Stimulated activated CD4-positive, alpha-beta T cell treated with anti-CD3 and anti-CD28 coated beads, Interleukin-12 subunit alpha, Interleukin-12 subunit beta, amount 100 ng/mL, for 48 hours (primary cell): ENCODE measurements around the gene ELMO3.

Experiments
- DNase-seq, 3 donors: peaks; one replicate each; pipeline ENCODE4 v3.0.0-alpha.2; 2020; ENCODE audit warnings: low read depth in 2 of 3, low spot score in 1 of 3

The ELMO3 gene

GRCh38 chr16:67163999-67164558 lies 34.9 kb upstream of the ELMO3 start:
- no peak for DNase-seq

GRCh38 chr16:67164599-67165061 lies 34.3 kb upstream of the ELMO3 start, which contains the start of gene HSF4:
HSF4 (plus strand) TSS chr16:67164745; CDS start chr16:67164812, 67 bp downstream.
- no peak for DNase-seq

DNA sequence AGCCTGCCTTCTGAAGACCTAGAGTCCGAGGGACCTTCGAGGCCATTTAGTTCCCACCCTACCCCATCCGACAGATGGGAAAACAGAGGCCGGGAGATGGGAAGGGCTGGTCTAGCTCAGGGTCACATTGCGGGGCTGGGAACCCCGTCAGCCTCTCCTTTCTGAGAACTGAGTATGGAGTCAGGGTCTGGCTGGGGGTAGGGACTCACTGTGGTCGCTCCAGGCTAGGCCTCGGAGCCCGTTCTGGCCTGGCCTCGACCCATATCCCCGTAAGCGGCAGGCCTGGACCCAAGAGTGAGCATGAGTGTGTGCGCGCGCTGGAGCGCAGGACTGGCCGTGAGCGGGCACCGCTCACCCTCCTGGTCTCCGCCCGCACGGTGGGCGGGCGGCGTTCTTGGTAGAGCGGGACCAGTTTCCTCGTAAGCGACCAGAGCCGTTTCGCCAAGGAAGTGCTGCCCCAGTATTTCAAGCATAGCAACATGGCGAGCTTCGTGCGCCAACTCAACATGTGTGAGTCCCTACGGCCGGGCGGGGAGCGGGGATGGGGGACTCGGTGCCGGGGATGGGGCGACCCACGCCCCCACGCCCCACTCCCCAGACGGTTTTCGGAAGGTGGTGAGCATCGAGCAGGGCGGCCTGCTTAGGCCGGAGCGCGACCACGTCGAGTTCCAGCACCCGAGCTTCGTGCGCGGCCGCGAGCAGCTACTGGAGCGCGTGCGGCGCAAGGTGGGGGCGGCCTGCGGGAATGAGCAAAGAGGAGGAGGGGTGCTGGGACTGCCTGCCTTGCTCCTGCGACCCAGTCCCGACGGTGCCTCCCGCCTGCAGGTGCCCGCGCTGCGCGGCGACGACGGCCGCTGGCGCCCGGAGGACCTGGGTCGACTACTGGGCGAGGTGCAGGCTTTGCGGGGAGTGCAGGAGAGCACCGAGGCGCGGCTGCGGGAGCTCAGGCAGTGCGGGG lies 33.5 kb upstream of the ELMO3 start:
- DNase-seq: no peak

GRCh38 chr16:67166110-67166547 lies 32.8 kb upstream of the ELMO3 start:
- no peak for DNase-seq

- DNase-seq: no peak
Observed at GRCh38 chr16:67166598-67167168, 32.2 kb upstream of the ELMO3 start.

DNA sequence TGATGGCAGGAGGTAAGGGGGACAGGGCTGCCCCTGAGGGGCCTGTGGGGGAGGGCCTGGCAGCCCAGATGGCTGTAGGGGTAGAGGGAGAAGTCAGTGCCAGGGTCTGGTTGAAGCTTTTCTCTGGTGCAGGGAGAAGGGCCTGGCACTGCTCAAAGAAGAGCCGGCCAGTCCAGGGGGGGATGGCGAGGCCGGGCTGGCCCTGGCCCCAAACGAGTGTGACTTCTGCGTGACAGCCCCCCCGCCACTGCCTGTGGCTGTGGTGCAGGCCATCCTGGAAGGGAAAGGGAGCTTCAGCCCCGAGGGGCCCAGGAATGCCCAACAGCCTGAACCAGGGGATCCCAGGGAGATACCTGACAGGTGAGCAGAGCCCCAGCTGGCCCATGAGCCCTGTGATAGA lies 31.3 kb upstream of the ELMO3 start:
- no peak for DNase-seq

DNA sequence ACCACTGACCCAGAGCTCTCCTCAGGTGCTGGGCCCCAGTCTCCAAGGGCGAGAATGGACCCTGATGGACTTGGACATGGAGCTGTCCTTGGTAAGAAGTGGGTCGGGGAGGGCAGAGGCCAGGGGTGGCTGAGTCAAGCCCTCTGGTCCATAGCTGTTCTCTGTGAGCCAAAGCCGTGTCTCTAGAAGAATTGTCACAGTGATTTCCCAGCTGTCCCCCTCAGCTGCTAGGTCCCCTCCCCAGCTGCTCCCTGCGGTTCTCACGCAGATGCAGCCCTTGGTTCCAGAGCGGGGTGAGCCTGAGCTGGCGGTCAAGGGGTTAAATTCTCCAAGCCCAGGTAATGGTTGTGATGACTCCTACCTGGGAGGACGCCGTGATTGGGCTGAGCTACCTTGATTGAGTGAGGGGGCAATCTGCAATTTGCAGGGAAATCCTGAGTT lies 29.9 kb upstream of the ELMO3 start:
- DNase-seq: no peak

GRCh38 chr16:67169642-67170167 lies 29.2 kb upstream of the ELMO3 start:
- DNase-seq: no peak

- no peak for DNase-seq
Observed at GRCh38 chr16:67170168-67170948, 28.6 kb upstream of the ELMO3 start, which contains the start of gene NOL3. NOL3 (plus strand) TSS chr16:67170538.

- no peak for DNase-seq
Observed at GRCh38 chr16:67170949-67171649, 27.8 kb upstream of the ELMO3 start.

DNA sequence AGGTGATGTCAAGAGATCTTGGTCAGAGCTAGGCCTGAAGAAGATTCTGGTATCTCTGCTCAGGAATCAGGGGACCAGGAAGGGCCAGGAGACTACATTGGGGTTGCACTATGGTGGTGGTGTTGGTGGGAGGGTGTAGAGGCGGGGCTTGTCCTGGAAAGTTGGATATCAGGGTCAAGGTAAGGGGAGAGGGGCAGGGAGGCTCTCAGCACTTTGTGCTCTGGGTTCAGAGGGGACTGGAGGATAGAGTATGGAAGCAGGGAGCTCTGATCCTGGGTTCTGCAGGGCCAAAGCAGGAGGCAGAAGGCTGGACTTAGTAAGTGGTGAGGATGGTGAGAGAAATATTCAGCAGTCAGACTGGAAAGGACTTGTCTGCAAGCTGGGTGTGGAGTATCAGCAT lies 25.6 kb upstream of the ELMO3 start:
- no peak for DNase-seq

DNA sequence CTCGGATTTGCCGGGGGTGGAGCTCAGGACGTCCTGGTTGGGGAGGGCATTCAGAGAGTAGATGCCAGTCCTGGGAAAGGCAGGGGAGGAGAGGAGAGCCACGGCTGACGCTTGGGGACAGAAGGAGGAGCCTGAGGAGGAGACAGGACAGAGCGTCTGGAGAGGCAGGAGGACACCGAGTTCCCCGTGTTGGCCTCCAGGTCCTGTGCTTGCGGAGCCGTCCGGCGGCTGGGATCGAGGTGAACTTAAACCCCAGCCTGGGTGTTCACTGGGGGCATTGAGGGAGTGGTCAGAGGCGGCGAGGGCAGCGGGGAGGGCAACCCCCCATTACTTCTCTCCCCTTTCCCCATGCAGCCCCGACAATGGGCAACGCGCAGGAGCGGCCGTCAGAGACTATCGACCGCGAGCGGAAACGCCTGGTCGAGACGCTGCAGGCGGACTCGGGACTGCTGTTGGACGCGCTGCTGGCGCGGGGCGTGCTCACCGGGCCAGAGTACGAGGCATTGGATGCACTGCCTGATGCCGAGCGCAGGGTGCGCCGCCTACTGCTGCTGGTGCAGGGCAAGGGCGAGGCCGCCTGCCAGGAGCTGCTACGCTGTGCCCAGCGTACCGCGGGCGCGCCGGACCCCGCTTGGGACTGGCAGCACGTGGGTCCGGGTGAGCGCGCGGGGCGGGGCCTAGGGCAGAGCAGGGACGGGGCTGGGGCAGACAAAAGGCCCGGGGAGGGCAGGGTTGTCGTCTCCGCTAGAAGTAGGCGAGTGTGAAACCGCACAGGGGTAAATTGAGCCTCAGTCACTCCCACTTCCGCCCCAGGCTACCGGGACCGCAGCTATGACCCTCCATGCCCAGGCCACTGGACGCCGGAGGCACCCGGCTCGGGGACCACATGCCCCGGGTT lies 24.9 kb upstream of the ELMO3 start:
- peak in 1 of 3 donors; percentile 55 for DNase-seq

DNA sequence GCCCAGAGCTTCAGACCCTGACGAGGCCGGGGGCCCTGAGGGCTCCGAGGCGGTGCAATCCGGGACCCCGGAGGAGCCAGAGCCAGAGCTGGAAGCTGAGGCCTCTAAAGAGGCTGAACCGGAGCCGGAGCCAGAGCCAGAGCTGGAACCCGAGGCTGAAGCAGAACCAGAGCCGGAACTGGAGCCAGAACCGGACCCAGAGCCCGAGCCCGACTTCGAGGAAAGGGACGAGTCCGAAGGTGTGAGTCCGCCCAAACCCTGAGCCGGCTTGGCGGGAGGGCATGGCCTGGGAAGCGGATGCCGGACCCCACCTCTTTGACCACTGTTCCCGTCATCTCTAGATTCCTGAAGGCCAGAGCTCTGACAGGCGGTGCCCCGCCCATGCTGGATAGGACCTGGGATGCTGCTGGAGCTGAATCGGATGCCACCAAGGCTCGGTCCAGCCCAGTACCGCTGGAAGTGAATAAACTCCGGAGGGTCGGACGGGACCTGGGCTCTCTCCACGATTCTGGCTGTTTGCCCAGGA lies 24.2 kb upstream of the ELMO3 start:
- DNase-seq: no peak

DNA sequence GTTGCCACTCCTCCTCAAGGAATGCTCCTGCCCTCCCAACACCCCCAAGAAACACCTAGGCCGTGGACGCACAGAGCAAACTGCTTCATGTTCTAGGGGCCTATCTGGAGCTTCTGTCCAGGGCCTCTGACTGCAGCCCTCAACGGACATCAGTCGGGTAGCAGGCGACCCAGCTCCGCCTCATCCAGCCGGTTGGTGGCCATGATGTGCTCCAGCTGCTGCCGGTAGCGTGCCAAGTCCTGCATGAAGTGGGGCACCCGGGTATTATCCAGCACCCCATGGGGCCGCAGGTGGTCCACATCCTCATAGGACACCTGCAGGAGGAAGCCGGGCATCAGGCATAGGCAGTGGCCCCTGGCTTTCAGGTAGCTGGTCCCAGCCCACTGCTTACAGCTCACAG lies 22.3 kb upstream of the ELMO3 start:
- no peak for DNase-seq

- DNase-seq: no peak
Observed at GRCh38 chr16:67177743-67178699, 20.9 kb upstream of the ELMO3 start.

DNA sequence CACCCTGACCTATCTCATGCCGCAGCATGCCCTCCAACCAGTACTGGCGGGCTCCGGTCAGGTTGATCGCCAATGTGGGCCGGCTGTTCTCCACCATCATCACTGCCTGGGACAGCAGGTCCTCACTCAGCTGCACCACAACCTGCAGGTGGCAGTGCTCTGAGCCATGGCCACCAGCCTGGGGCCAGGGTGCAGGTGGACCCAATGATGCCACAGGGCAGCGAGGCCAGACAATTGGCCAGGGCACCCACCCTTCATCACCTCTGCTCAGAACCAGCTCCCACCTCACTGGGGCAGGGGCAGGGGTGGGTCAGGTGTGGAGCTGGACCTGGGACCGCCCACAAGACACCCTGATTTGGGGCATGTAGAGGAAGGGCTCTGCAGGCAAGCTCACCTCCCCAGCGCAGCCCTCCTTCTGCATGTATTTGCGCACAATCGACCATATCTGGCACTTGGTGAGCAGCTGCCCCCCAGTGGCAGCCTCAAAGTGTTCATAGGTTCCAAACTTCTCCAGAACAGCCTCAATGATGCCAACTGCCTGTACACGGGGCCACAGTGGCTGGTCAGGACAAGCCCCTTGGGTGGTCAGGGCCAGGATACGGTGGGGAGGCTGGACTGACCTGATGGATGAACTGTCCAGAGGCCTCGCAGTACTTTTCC lies 19.4 kb upstream of the ELMO3 start:
- no peak for DNase-seq

DNA sequence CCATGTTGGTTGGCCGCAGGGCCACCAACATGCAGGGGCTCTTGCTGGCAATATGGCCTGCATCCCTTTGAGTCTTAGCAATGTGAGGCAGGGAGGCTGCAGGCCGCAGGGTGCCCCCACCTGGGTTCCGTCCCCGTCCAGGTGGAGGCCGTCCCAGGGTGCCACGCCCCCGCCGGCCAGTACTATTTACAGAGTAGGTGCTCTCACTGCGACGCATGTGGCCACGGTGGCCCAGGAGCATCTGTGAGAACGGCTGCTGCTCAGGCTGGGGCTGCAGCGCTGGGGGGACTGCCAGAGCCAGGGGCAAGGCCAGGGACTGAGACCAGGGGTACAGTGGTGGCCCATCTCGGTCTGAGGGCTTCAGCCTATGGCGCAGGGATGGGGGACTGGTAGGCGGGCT lies 18.8 kb upstream of the ELMO3 start:
- no peak for DNase-seq
